GM19238 (cell line): ENCODE results near the gene ZNF446.
"Not testable (repeated sequence)": the region's sequence is repeated elsewhere in the genome, so short reads cannot be mapped to it uniquely, and the experiment has no call there.

Experiments
- DNase-seq: peaks from one replicate; pipeline ENCODE4 v3.0.0; 2011; ENCODE audit warnings: low spot score; ENCODE audit not compliant: insufficient read length

The ZNF446 gene

DNA sequence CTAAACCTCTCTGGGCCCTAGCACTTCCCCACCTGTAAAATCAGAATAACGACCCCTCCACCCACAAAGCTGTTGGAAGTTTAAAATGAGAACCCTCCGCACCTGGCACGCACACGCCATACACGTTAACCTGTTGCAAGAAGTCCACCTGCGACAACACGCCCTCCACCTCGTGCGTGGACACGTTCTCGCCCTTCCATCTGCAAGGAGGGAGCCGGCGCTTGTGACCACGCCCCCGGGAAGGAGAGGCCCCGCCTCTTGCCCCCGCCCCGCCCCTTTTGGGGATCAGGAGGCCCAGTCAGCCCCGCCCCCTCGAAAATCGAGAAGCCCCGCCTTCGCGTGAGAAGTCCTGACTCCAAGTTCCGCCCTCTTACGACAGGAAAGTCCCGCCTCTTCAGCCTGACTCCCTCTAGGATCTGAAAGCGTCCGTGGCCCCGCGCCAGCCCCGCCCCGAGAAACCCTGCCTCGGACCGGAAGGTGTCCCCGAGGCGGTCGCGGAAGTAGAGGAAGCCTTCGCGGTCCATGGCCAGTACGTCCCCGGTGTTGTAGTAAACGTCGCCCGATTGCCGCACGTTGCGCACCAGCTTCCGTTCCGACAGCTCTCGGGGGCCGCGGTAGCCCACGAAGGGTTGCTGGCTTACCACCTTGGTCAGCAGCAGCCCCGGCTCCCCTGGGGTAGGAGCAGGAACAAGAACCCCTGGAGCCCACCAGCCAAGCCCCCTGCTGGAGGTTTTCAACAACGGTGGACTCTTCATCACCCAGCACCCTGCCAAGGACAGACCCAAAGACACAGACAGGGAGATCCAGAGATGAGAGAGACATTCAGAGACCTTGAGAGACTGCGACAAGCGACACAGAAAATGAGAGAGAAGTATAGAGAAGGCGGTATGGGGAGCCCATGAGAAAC, 23.1 kb downstream of the ZNF446 start:
- DNase-seq, result peak; percentile 97

DNA sequence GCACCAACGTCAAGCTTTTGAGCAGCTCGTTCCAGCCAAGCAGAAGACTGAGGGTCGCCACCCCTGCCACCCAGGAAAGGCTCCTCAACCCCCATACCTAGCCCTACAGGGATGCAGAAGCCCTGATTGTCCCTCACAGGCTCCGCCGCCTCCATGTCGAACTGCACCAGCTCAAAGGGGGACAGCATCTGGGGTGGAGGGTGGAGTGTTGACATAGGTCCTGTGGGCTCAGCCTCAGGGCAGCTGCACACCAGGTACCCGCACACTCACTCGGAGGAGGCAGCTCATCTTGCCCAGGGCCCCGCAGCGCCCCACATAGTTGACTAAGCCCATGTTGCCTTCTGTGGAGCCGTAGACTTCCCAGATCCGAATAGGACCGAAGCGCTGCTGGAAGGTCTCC, 24.1 kb downstream of the ZNF446 start:
- no peak for DNase-seq

GRCh38 chr19:58507602-58508223, 31.6 kb downstream of the ZNF446 start:
- not testable (repeated sequence) for DNase-seq

GRCh38 chr19:58509731-58510083, 33.6 kb downstream of the ZNF446 start:
- no peak for DNase-seq

DNA sequence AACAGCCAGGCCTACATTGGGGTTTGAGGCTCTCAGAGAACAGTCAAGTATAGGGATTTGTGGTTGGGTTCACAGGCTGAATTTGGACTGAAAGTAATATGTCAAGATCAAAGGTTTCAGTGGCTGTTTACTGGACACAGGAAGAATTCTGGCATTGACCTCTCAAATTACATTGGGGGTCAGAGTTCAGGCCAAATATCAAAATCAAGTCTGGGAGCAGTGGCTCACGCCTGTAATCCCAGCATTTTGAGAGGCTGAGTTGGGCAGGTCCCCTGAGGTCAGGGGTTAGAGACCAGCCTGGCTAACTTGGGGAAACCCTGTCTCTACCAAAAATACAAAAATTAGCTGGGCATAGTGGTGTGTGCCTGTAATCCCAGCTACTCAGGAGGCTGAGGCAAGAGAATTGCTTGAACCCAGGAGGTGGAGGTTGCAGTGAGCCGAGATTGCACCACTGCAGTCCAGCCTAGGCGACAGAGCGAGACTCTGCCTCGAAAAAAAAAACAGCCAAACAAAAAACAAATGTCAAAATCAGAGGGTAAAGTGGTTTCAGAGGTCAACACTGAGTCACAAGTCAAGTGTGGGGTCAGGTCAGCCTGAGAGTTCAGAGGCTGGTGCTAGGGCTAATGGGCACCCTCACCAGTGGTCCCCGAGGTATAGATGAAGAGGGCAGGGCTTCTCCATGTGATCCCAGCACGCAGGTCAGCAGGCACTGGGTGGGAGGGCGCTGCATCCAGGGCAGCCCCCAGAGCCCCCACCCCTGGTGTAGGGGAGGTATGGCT, 34.1 kb downstream of the ZNF446 start:
- DNase-seq, result no peak

- no peak for DNase-seq
Measured at GRCh38 chr19:58511353-58512208, 35.4 kb downstream of the ZNF446 start, which contains the start of gene SLC27A5. SLC27A5 (minus strand) TSS chr19:58511992; CDS start chr19:58511955, 37 bp downstream.

- no peak for DNase-seq
Measured at GRCh38 chr19:58513213-58513693, 37.1 kb downstream of the ZNF446 start.

DNA sequence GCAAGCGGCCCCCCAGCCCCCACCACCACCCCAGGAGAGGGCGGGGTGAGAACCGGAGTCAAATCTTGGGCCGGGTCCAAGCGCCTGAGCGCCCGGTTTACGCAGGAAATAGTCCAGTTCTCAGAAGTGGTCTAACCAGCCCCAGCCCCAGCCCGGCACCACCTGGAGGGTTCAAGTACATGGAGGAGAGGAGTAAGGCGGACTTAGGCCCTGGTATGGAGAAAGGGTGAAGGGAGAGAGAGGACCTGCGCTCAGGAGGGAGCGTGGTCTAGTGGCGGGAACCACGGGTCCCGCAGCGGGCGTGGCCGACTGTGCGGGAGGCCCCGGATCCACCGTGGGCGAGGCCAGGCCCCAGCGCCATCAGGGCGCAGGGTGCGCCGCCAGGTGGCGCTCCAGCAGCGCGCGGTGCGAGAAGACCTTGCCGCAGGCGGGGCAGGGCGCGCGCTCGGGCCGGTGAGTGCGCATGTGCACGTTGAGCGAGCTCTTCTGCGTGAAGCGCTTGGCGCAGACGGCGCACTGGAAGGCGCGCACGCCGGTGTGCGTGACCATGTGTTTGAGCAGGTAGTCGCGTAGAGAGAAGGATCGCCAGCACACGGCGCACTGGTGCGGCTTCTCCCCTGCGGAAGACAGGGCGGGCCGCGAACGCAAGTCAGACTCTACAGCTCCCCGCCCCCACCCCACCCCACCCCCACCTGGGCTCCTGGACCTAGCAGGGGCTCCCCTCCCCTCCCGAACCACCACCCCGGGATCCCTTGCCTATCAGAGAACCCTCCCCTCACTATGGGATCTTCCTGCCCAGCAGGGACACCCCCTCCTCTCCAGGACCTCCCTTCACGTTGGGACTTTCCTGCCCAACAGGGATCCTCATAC, 37.8 kb downstream of the ZNF446 start:
- peak; percentile 95 for DNase-seq

DNA sequence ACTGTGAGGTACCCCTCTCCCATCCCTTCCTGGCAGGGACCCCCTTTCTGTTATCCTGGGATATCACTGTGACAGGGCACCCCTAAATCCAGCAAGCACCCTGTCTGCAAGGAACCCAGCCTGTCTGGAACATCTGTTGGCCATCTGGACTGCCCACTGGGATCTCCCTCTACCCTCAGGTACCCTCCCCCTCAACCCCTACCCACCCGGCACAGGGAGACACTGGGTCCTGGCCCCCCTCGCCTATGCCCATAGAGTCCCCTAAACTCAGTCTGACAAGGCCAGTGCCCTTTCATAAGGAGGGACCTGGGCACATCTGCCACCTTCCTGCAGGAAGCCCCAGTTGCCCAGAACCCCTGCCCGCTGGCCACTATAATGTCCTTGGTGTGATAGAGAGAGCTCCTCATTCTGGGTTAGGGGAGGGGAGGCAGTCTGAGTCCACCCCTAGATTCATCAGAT, 38.4 kb downstream of the ZNF446 start:
- no peak for DNase-seq

DNA sequence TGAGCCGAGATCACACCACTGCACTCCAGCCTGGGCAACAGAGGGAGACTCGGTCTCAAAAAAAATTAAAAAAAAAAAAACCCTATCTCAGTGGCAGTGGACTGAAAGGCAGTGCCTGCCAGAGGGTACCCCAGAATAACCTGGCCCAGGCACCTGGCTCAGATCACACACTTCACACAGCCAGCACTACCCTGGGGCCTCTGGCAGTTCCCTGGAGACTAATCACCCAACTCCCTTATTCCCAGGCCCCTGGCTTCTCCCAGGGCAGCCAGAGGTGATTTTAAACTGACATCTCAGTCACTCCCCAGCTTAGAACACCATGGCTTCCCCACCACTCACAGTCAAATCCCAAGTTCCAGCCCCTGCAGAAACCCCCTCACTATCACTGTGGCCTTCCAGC, 39.1 kb downstream of the ZNF446 start:
- DNase-seq, result no peak

- DNase-seq, result no peak
Measured at GRCh38 chr19:58516246-58516836, 40.2 kb downstream of the ZNF446 start.

DNA sequence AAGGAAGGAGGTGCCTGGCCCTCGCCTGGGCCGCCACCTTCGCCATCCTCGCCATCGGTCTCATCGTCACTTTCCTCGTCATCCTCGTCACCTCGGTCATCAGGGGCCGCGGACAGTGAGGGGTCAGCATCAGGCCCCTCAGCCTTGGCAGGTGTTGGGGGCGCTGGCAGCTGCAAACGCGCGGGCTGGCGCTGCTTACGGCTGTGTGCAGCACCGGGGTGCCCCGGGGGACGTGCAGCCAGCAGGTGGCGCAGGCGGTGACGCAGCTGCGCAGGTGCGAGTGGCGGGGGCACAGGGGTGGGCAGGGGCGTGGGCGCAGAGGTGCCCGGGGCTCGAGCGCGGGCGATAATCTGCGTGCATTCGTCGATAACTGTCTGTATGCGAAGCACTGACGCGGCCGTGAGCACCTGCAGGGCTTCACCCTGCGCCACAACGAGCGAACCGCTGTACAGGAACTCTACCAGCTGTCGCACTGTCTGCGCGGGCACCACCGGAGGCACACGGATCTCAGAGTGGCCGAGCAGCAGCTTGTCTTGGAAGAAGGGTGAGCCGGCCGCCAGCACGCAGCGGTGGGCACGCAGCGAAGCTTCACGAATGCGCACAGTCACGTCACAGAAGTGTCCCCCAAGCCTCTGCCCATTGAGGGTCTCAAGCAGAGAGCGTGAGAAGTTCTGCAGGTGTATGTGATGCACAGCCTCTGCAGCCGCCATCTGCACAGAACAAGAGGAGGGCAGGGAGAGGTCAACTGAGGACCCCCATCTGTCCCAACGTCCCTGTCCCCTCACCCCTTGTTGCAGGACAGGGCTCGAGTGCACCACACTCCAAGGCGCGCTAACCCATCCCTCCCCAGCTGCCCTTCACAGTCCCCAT, 41.0 kb downstream of the ZNF446 start:
- no peak for DNase-seq

- no peak for DNase-seq
Measured at GRCh38 chr19:58518256-58519086, 42.3 kb downstream of the ZNF446 start.

DNA sequence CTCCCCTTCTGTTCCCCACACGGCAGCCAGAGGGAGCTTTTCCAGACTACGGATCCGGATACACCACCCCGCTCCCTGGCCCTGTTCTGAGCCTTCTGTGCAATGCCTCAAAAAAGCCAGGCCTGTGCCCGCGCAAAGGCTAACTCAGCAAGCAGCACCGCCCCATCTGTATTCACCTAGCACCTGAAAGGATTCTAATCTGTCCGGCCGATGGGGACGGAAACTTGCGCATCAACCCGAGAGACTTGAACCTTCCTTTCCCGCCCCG, 42.9 kb downstream of the ZNF446 start:
- peak; percentile 52 for DNase-seq

DNA sequence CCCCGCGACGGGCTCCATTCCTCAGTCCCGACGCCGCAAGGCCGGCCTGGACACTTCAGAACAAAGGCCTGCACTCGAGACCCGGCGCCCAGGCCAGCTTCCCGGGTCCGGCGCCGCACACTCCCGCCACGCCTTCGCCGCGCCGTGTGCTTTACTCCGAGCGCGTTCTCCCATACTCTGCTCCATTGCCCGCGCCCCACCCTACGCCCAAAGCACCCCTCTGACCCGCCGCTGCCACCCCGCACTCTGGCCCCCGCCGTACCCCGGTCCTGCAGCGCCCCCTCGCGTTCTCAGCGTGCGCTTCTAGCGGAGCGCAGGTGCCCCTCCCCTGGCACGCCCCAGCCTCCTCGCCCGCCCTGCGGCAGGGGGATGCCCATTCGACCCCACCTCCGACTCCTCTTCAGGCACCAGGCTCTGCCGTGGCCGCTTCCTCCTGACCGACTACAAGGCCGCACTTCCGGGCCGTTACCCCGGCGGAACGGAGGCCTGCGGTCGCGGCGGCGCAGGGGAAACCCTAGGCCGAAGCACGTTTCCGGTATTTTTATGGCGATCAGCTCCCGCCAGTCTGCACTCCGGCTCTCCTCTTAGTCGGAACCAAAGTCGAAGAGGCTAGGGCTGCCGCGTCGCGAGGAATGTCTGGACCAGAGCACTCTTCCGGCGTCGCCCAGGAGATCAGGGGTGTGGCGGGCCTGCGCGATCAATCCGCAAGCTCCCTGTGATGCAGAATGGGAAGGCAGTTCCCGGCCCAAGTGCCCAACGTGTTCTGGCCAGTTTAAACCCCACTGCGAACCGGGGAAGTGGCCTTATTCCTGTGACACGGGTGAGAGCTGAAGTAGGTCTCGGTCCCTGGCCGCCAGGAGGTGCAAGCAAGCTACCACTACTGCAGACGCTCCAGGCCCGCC, 43.5 kb downstream of the ZNF446 start, which contains the start of gene ZBTB45:
Gene ZBTB45, minus strand, starts transcription at position 456 of the 902 bp plus-strand sequence. CDS start 2,137 bp downstream, outside the sequence.
- peak; percentile 79 for DNase-seq

DNA sequence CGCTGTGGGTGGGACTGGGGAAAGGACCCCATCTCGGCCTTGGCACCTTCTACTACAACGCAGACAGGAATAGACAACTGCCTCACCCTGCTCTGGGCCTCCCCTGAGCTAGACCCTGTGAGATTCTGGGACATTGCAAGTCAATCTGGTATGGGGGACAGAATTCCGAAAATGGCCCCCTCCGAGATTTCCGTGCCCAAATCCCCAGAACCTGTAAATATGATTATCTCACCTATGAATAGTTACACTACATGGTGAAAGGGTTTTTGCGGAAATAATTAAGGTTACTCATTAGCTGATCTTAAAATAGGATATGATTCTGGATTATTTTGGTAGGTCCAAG, 44.1 kb downstream of the ZNF446 start:
- no peak for DNase-seq

GRCh38 chr19:58521651-58522050, 45.5 kb downstream of the ZNF446 start:
- no peak for DNase-seq
